Measurements from ENCODE around the gene SYT17. TPM values are rescaled to one million over a fixed set of nuclear protein-coding genes. Genes with fewer than 3 reads are reported as not detected.

The SYT17 gene
- total and polyA plus RNA-seq, 8 donors, result 12.3 to 26.3 (median 15.2) TPM

DNA sequence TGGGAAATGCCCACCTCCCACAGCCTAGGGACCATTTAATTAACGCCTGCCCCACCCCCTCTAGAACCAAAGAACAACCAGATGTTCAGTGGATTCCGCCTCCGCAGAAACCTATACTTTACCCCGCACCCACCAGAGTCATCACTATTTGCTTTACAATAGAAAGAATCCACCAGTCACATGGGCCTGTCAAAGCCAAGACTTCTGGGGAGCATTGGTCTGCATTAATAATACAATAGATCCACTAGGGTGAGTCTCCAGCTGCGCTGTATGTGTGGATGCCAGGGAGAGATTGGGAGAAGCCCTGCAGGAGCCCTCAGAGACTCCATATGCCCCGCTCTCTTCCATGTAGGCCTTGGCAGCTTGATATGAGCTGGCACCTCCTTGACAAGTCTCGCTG, 148.8 kb downstream of the SYT17 start:
- Histone ChIP-seq H3K9me3 (no peaks in the 10 kb centered on the region), H3K27ac (no peak overlapping the region), H3K4me1 (no peaks in the 10 kb centered on the region), H3K27me3 (no peaks in the 10 kb centered on the region), H3K36me3 (no peaks in the 10 kb centered on the region), H3K4me3 (no peak overlapping the region)
- DNase-seq, result no peak
- TF ChIP-seq CTCF (IDR thresholded peaks at IDR 0.05), result no peak
- intact Hi-C loops (cut with DNase I), result loop anchor here in 1 of 2 donors (10.0 kb wide), 1 partner anchor 62 kb away; no protein-coding TSS in a partner anchor
- no peak for ATAC-seq

Other genes with a start within 250 kb of the SYT17 start
- gene SMG1, start 241.8 kb upstream of the SYT17 start, total RNA-seq, result 10 to 100 TPM; 60.0 to 78.6 TPM
- gene SMG1, start 241.8 kb upstream of the SYT17 start, polyA plus RNA-seq (ENCODE audit: insufficient read length in 6 of 6), result 10 to 100 TPM; 63.2 to 73.4 (median 71.4) TPM
- 1 to 10 TPM; 5.2 to 9.7 TPM for gene TMC7, start 184.3 kb upstream of the SYT17 start, total RNA-seq
- gene TMC7, start 184.3 kb upstream of the SYT17 start, polyA plus RNA-seq (ENCODE audit: insufficient read length in 6 of 6), result 1 to 10 TPM; 3.0 to 4.1 (median 3.5) TPM
- gene COQ7, start 100.6 kb upstream of the SYT17 start, total RNA-seq, result 10 to 100 TPM; 15.1 to 16.4 TPM
- 10 to 100 TPM; 27.8 to 32.0 (median 29.7) TPM for gene COQ7, start 100.6 kb upstream of the SYT17 start, polyA plus RNA-seq (ENCODE audit: insufficient read length in 6 of 6)
- 10 to 100 TPM; 67.6 to 82.7 TPM for gene ITPRIPL2, start 54.3 kb upstream of the SYT17 start, total RNA-seq
- 10 to 100 TPM; 24.6 to 35.7 (median 31.9) TPM for gene ITPRIPL2, start 54.3 kb upstream of the SYT17 start, polyA plus RNA-seq (ENCODE audit: insufficient read length in 6 of 6)
- under 1 TPM; 0.39 to 0.44 TPM for gene CLEC19A, start 117.5 kb downstream of the SYT17 start, total RNA-seq
- gene CLEC19A, start 117.5 kb downstream of the SYT17 start, polyA plus RNA-seq (ENCODE audit: insufficient read length in 6 of 6), result under 1 TPM; 0.18 to 0.99 (median 0.67) TPM
- gene TMC5, start 249.6 kb downstream of the SYT17 start, total RNA-seq, result 100 to 1,000 TPM in 1 of 2 donors, 10 to 100 TPM in 1; 78.8 to 105 TPM
- gene TMC5, start 249.6 kb downstream of the SYT17 start, polyA plus RNA-seq (ENCODE audit: insufficient read length in 6 of 6), result 10 to 100 TPM in 1 of 6 donors, 1 to 10 TPM in 5; 4.1 to 13.6 (median 7.9) TPM